K562 (cell line): ENCODE results near the gene C2CD2. TPM values are rescaled to one million over a fixed set of nuclear protein-coding genes. Genes with fewer than 3 reads are reported as not detected.

Experiments used
- BRD9 ChIP-seq: fragments of 450-650 bp; IDR thresholded peaks from 2 replicates; pipeline ENCODE4 v1.6.1; 2018; ENCODE audit warnings: low read depth; ENCODE audit not compliant: partially characterized antibody
- CBX2 ChIP-seq: fragments of 200-600 bp; sonication (generic); IDR thresholded peaks from one replicate; pipeline ENCODE4 v1.6.1; 2012; ENCODE audit warnings: mild to moderate bottlenecking, low read length, inconsistent platforms; ENCODE audit not compliant: insufficient read depth, poor library complexity, severe bottlenecking
- CBX3 ChIP-seq, 2 experiments: IDR thresholded peaks; 1 replicate in 1 of 2; 2 replicates in 1 of 2; pipeline ENCODE4 v1.6.1; 2012; ENCODE audit warnings: inconsistent platforms in 2 of 2, low read length in 2 of 2, borderline replicate concordance in 1 of 2, control low read depth in 1 of 2
- ELF4 ChIP-seq: fragments of 450-650 bp; formaldehyde crosslinking; IDR thresholded peaks from 2 replicates; pipeline ENCODE4 v1.4.0; 2022; ENCODE audit warnings: missing genetic modification characterization
- EP400 ChIP-seq: fragments of 450-650 bp; IDR thresholded peaks from 2 replicates; pipeline ENCODE4 v1.6.1; 2017; ENCODE audit warnings: antibody characterized with exemption, mild to moderate bottlenecking, moderate library complexity
- ESRRA ChIP-seq: fragments of 450-650 bp; IDR thresholded peaks from 2 replicates; pipeline ENCODE4 v1.6.1; 2014; ENCODE audit warnings: low read depth, mild to moderate bottlenecking, moderate library complexity, borderline replicate concordance
- HDAC6 ChIP-seq: IDR thresholded peaks from 2 replicates; pipeline ENCODE4 v1.6.1; 2012; ENCODE audit warnings: low read depth, mild to moderate bottlenecking, control low read depth, inconsistent platforms, low read length, moderate library complexity
- HNRNPL ChIP-seq: fragments of 200-400 bp; formaldehyde crosslinking; IDR thresholded peaks from 2 replicates; pipeline ENCODE4 v1.6.1; 2017; ENCODE audit warnings: low read depth, mild to moderate bottlenecking, low read length
- MAFF ChIP-seq: IDR thresholded peaks from 2 replicates; pipeline ENCODE4 v1.6.1; 2012; ENCODE audit warnings: low read length, improper control_type of control experiment
- MCM2 ChIP-seq: fragments of 450-650 bp; IDR thresholded peaks from 2 replicates; pipeline ENCODE4 v1.6.1; 2017; ENCODE audit warnings: low read depth, mild to moderate bottlenecking
- MEF2D ChIP-seq: conservative IDR thresholded peaks from 2 replicates; pipeline ENCODE4 v1.6.1; 2016; ENCODE audit warnings: low read depth, missing genetic modification characterization, missing compliant biosample characterization
- MEIS2 ChIP-seq: fragments of 450-650 bp; IDR thresholded peaks from 2 replicates; pipeline ENCODE4 v1.6.1; 2014; ENCODE audit warnings: mild to moderate bottlenecking; ENCODE audit not compliant: partially characterized antibody
- NFE2L1 ChIP-seq: fragments of 450-650 bp; IDR thresholded peaks from 2 replicates; pipeline ENCODE4 v1.6.1; 2016; ENCODE audit warnings: missing genetic modification characterization, low read depth, mild to moderate bottlenecking, missing compliant biosample characterization, moderate library complexity, borderline replicate concordance
- NFRKB ChIP-seq: fragments of 450-650 bp; IDR thresholded peaks from 2 replicates; pipeline ENCODE4 v1.6.1; 2016; ENCODE audit warnings: low read depth
- POU5F1 ChIP-seq: fragments of 150-350 bp; IDR thresholded peaks from 2 replicates; pipeline ENCODE4 v1.6.1; 2014; ENCODE audit warnings: borderline replicate concordance, low read length, low read depth, mild to moderate bottlenecking; ENCODE audit not compliant: partially characterized antibody
- RAD21 ChIP-seq, 2 experiments: fragments of 250-450 bp in 1 of 2; fragments of 450-650 bp in 1 of 2; sonication (Bioruptor Pico) in 1 of 2; formaldehyde crosslinking in 1 of 2; IDR thresholded peaks in 1 of 2; conservative IDR thresholded peaks in 1 of 2; 2 replicates each; pipeline versions ENCODE4 v1.4.0 to v1.8.0; 2020 to 2022; ENCODE audit warnings: mild to moderate bottlenecking in 2 of 2, moderate library complexity in 1 of 2
- RBBP5 ChIP-seq: fragments of 200-600 bp; sonication (generic); IDR thresholded peaks from 2 replicates; pipeline ENCODE4 v1.6.1; 2012; ENCODE audit warnings: borderline replicate concordance, mild to moderate bottlenecking, low read length, control low read depth, inconsistent platforms; ENCODE audit not compliant: insufficient read depth, poor library complexity, severe bottlenecking
- RBM15 ChIP-seq: fragments of 200-400 bp; formaldehyde crosslinking; IDR thresholded peaks from 2 replicates; pipeline ENCODE4 v1.6.1; 2018; ENCODE audit warnings: mild to moderate bottlenecking, low read length, moderate library complexity; ENCODE audit not compliant: insufficient read depth
- SMARCC2 ChIP-seq: fragments of 450-650 bp; IDR thresholded peaks from 2 replicates; pipeline ENCODE4 v1.6.1; 2017; ENCODE audit warnings: antibody characterized with exemption, moderate library complexity, mild to moderate bottlenecking, low read depth
- ZNF316 ChIP-seq: fragments of 450-650 bp; IDR thresholded peaks from 2 replicates; pipeline ENCODE4 v1.6.1; 2016
- ZNF584 ChIP-seq: fragments of 200-800 bp; sonication (Bioruptor generic); IDR thresholded peaks from 2 replicates; pipeline ENCODE4 v1.6.1; 2016; ENCODE audit warnings: low read depth, mild to moderate bottlenecking, missing genetic modification characterization, missing compliant biosample characterization
- polyA plus RNA-seq, 8 experiments: library from polyadenylated mRNA; depleted of rRNA in 4 of 8; stranded (reverse) in 5 of 8; unstranded in 3 of 8; fragments of >200 nt; fragmentation: Nextera tagmentation in 2 of 8; fragmentation: Illumina TruSeq in 1 of 8; extraction: Ambion mirVana in 2 of 8; extraction: Trizol in 1 of 8; gene quantifications; 2 replicates each; pipeline versions ENCODE4 v1.2.1 to v1.2.3, GENCODE V29; 2011 to 2014; ENCODE audit warnings: inconsistent platforms in 1 of 8, missing spikeins in 1 of 8
- total RNA-seq, 7 experiments: library from RNA; depleted of rRNA in 6 of 7; stranded (reverse); fragments of >200 nt in 6 of 7; fragmentation: Illumina TruSeq in 2 of 7; extraction: Trizol in 2 of 7; gene quantifications; 2 replicates each; pipeline versions ENCODE4 v1.2.1 to v1.2.3, GENCODE V29; 2011 to 2021; ENCODE audit warnings: low replicate concordance in 1 of 7
- TF ChIP-seq, protein P1 (sequence below): fragments of 450-650 bp; IDR thresholded peaks from 2 replicates; pipeline ENCODE4 v1.6.1; 2016
- TF ChIP-seq, protein P2 (sequence below): sonication (generic); IDR thresholded peaks from 2 replicates; pipeline ENCODE4 v1.6.1; 2016
- TF ChIP-seq, protein P3 (sequence below): sonication (generic); formaldehyde crosslinking; IDR thresholded peaks from 2 replicates; pipeline ENCODE4 v1.8.0; 2022; ENCODE audit warnings: missing genetic modification reagents, mild to moderate bottlenecking, borderline replicate concordance

The C2CD2 gene
- total and polyA plus RNA-seq, 9 of the 15 experiments (the other 6 are each of a cell fraction or from before 2014, with no cell fraction given) = 1.3 to 21.6 (median 12.1) TPM

DNA sequence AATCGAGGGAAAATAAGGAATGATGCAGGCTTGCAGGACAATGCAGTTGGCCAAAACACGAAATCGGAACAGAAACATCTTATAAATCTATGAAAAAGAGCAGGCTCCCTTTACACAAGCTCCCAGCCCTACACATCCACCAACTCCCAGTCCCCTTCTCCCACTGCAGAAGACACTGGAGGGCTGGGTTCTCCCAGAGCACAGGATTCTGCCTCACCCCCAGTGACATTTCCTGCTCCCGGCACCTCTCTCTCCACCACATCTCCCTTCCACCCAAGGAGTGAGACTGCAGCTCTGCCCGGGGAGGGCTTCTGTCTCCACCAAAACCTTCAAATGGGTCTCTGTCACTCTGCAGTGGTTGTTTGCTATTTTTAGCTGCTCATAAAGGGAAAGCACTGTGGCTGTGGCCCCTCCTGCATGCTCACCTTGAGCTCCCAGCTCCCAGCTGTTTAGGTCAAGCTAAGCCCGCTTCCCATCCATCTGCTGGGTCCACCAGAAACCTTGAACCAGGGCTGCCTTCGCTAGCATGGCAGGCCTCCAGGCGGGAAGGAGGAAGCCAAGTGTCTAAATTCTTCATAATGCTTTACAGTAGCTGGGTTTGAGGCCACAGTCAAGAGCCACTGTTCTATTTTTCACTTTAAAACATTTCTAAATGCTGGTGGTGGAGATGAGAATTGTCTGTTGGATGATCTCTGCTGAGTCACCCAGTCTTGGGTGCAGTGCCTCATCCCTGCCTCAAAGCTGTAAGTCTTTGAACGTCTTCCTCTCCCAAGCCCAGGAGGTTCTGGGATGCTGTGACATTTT lies 3.3 kb upstream of the C2CD2 start (continued):
- TF ChIP-seq CBX3 (IDR thresholded peaks at IDR 0.05; ENCODE audit: borderline replicate concordance in 1 of 2, low read length in 2 of 2) (peak in 1 of 2 experiments; percentile 16; a peak in 1 of 3 replicates), HDAC6 (no peak), RAD21 (CRISPR knock-in tag; conservative IDR thresholded peaks at IDR 0.05 in 1 of 2, IDR thresholded peaks at IDR 0.05 in 1 of 2) (peak; percentile 3 to 18; a peak in 1 of 4 replicates), POU5F1 (no peak), RBM15 (no peak), HNRNPL (no peak), EP400 (no peak), MCM2 (no peak), NFRKB (no peak), BRD9 (peak; percentile 23), CBX2 (no peak), ESRRA (peak; percentile 49; the same call in 1 of the 2 replicates), ZNF316 (peak; percentile 94), MEIS2 (peak; percentile 46), SMARCC2 (0 out of 2 replicates have a peak, but pooled peaks have one; percentile 39), MEF2D (tag) (peak; percentile 82; the same call in 1 of the 2 replicates), NFE2L1 (tag) (peak; percentile 79), MAFF (peak; percentile 97), ELF4 (CRISPR knock-in tag) (no peak; the same call in 1 of the 2 replicates), RBBP5 (peak; percentile 89), ZNF584 (CRISPR knock-in tag) (no peak)
- TF ChIP-seq, protein P1, sequence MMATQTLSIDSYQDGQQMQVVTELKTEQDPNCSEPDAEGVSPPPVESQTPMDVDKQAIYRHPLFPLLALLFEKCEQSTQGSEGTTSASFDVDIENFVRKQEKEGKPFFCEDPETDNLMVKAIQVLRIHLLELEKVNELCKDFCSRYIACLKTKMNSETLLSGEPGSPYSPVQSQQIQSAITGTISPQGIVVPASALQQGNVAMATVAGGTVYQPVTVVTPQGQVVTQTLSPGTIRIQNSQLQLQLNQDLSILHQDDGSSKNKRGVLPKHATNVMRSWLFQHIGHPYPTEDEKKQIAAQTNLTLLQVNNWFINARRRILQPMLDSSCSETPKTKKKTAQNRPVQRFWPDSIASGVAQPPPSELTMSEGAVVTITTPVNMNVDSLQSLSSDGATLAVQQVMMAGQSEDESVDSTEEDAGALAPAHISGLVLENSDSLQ = 0 out of 2 replicates have a peak, but pooled peaks have one; percentile 5
- TF ChIP-seq, protein P2, sequence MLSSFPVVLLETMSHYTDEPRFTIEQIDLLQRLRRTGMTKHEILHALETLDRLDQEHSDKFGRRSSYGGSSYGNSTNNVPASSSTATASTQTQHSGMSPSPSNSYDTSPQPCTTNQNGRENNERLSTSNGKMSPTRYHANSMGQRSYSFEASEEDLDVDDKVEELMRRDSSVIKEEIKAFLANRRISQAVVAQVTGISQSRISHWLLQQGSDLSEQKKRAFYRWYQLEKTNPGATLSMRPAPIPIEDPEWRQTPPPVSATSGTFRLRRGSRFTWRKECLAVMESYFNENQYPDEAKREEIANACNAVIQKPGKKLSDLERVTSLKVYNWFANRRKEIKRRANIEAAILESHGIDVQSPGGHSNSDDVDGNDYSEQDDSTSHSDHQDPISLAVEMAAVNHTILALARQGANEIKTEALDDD = no peak
- TF ChIP-seq, protein P3, sequence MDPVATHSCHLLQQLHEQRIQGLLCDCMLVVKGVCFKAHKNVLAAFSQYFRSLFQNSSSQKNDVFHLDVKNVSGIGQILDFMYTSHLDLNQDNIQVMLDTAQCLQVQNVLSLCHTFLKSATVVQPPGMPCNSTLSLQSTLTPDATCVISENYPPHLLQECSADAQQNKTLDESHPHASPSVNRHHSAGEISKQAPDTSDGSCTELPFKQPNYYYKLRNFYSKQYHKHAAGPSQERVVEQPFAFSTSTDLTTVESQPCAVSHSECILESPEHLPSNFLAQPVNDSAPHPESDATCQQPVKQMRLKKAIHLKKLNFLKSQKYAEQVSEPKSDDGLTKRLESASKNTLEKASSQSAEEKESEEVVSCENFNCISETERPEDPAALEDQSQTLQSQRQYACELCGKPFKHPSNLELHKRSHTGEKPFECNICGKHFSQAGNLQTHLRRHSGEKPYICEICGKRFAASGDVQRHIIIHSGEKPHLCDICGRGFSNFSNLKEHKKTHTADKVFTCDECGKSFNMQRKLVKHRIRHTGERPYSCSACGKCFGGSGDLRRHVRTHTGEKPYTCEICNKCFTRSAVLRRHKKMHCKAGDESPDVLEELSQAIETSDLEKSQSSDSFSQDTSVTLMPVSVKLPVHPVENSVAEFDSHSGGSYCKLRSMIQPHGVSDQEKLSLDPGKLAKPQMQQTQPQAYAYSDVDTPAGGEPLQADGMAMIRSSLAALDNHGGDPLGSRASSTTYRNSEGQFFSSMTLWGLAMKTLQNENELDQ (CRISPR knock-in tag) = no peak
